GM19455 (cell line): ENCODE measurements around the gene AQR.

ENCODE experiments used
- ATAC-seq: cut with Tn5 transposase; IDR thresholded peaks from one replicate; pipeline ENCODE4 v1.9.1; 2021; ENCODE audit not compliant: unreplicated experiment

Gene AQR

DNA sequence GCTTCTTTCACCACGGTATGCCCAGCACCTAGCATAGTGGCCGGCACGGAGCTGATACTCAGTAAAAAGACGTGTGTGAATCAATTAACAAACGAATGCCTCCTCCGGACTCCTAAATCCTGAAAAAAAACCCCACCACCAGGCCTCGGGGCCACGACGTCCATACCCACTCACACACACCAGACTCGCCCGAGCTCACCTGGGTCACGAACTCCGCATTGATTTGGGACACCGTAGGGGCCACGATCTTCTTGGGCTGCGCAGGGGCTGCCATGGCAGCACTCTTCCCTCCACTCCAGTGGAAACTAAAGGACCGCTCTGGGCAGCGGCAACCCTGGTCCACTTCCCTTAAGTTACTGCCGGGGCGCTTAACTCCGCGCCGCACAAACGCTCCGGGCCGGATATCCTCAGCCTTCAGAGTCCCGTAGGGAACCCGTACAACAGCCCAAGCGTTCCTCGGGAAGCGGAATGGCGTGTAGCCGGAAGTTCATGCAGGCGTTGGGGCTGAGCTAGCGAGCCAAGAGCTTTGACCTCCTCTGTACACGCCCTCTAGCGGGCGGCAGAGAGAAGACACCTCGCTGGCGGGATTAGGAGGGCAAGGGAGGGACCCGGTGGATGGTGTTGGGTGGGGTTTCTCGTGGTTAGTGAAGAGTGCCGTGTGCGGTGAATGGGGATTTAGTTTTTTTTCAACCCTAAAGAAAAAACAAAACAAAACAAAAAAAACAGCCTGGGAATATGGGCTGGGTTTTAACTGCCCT is at the start of gene AQR:
AQR (minus strand) TSS at position 403 of the 758 bp plus-strand sequence; CDS start at position 274, 129 bp downstream.
- ATAC-seq = peak; percentile 95

DNA sequence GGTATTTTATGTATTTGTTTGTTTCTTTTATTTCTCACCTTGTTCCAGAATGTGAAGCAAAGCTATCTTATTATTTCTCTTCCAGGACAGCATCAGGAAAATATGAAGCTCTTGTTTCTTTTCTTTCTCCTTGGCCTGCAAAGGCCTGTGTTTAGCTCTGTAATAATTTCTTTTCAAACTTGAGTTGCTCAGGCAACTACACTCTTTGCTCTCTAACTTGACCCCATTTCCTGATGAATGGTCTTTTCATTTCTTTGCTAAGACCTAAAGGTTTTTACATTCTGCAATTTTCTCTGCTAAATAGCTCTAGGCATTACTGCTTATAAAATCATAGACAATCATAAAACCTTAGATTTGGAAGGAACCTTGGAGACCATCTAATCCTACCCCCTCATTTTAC is 44.7 kb upstream of the AQR start:
- no peak for ATAC-seq

DNA sequence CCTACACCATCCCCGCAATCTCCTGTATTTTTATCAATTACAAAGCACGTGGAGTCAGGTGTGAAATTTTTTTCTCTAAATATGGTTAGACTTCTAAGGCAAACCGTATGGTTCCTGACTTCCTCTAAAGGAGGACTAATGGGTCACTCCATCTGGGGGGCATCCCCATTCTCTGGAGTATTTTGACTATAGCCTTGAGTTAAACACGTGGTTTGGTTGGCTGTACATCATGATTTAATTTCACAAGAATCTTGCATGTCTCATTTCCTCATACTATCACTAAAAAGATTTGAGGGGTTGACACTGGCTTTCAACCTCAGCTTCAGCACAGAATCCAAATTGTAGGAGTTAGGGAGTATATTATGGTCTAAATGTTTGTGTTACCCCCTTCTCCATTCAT is 43.8 kb upstream of the AQR start:
- ATAC-seq = no peak

DNA sequence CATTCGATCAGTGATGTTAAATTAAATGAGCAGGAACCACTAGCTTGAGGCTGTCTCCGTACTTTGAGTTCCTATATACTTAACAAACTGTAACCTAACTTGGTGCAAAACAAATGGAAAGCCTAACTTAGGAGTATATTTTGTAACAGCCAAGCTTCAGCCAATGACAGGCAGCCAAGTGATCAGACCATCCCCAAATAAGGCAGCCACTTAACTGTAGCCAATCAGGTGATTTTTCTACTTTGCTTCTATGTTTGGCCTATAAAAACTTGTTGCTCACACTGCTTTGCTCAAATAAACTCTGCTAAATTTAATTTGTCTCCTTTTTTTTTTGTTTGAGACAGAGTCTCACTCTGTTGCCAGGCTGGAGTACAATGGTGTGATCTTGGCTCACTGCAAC is 37.9 kb upstream of the AQR start:
- ATAC-seq = no peak

DNA sequence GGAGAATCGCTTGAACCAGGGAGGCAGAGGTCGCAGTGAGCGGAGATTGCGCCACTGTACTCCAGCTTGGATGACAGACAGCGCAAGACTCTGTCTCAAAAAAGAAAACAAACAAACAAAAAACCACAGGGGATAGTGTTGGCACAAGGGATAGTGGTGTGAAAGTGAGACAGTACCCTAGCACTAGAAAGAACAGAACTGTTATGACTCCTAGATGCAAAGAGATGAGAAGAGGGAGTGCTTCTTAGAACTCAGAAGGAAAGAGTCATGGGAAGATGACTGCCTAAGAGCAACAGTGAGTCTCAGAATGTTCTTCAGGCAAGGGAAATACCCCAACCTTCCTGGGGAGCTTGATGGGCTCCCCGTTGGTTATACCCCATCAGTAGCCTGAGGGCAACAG is 36.4 kb upstream of the AQR start:
- ATAC-seq = no peak

DNA sequence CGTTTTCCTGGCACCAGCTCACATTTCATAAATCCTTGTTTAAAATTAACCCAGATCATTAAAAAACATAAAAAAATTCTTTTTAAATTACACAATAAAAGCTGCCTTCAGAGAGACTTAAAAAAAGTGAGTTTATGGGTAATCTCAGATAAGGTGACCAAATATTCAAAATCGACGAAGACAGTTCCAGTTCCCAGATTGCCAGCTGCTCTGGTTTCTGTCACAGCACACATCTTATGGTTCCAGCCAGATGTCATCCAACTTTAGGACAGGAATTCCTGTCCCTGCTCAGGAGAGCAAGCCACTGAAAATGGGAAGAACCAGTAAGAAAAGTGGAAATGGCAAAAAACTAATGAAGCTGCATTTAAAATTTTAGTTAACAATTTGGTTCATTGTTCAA is 34.4 kb upstream of the AQR start:
- no peak for ATAC-seq

DNA sequence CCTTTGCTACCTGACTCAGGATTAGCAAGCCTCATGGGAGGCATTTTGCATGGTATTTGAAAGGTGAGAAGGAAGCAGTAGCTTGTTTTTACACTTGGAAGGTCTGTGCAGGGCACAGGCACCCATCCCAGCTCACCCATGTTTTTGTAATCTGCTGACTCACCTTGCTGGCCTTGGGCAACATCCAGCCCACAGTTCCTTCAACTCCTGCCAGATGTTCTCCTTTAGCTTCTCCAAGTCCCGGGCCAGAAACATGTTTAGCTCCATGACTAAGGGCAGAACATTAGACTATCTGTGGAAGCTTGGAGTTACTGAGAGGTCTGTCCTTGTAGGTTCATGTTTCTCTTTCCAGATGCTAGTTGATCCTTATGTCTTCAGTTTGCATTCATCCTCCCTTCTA is 31.0 kb upstream of the AQR start:
- no peak for ATAC-seq

DNA sequence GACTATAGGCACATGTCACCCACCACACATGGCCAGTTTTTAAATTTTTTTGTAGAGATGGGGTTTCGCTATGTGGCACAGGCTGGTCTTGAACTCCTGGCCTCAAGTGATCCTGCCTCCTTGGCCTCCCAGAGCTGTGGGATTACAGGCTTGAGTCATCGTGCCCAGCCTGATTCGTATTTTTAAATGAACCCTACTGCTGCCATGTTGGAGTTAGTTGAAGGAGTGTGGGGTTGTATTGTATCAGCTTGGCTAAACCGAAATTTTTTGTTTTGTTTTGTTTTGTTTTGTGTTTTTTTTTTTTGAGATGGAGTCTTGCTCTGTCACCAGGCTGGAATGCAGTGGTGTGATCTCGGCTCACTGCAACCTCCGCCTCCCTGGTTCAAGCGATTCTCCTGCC is 30.4 kb upstream of the AQR start:
- no peak for ATAC-seq

DNA sequence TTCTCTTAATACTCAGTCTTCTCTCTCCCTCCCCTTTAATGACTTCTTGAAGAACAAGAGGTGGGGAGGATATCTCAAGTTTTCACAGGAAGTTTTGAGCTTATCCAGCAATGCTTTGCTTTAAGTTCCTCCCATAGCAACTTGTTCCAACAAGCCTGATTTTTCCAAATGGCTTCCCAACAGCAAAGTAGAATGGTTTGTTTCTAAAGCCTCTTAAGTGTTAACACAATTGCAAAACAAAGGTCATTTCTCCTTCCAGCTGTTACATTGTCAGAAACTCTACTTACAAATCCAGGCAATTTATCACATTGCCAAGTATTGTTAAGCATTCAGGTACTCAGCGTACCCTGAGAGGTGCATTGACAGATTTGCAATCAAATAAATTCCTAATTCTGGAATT is 25.4 kb upstream of the AQR start:
- no peak for ATAC-seq

DNA sequence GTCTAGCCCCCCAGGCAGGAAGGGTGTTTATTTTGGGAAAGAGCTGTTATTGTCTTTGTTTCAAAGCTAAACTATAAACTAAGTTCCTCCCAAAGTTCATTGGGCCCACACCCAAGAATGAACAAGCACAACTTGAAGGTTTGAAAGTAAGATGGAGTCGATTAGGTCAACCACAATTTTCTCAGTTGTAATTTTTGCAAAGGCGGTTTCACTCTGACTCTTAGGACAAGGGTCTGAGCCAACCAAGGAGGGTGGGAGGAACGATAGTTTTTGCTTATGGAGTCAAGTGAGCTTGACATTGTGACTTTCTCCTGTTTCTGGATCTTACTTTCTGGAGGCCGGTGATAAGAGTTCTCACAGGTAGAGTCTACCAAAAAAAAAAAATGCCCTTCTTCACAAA is 24.3 kb upstream of the AQR start:
- peak; percentile 95 for ATAC-seq

DNA sequence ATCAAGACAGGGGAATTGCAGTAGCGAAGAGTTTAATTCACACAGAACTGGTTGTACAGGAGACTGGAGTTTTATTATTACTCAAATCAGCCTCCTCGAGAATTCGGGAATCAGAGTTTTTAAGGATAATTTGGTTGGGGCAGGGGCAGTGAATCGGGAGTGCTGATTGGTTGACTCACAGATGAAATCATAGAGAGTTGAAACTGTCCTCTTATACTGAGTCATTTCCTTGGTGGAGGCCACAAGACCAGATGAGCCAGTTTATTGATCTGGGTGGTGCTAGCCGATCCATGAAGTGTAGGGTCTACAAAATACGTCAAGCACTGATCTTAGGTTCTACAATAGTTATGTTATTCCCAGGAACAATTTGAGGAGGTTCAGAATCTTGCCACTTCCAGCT is 23.9 kb upstream of the AQR start:
- ATAC-seq = no peak

DNA sequence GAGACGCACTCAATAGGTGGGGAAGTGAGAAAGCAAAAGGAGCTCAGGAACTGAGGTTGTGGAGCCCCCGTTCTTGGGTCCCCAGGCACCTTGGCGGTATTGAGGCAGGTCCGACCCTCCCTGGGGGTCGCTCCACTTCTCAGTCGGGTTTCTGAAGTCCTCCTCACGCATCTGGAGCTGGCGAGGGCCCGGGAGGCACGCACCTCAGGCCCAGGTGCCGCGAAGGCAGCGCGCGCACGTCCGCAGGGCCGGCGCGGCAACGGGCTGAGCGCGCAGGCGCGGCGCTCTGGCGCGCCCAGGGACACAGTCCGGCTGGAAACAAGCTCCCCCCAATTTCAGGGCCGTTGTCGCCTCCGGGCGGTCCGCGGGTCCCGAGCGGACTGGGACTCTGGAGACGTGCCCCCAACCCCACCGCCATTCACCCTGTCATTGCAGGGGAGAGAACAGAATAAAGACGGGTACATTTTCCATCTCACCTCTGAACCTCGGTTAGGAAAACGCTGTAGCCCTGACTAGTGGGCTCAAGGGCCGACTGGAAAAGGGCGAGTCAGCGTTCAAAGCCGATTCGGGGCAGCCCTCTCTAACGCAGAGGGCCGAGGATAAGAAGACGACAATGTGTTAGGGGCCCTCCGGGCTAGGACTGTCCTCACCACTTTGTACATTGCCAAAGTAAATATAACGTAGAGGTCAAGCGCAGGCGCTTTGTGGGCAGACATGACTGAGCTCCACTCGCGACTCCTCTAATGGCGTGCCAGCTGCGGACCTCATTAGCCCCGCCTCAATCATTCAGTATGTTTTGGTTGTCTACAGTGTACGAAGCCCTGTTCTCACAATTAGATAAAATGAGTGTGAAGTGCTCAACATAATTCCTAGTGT is 18.7 kb upstream of the AQR start, which contains the start of gene ZNF770:
ZNF770 (minus strand) TSS at position 261 of the 876 bp plus-strand sequence. CDS start 4,853 bp downstream, outside the sequence.
- peak; percentile 74 for ATAC-seq

DNA sequence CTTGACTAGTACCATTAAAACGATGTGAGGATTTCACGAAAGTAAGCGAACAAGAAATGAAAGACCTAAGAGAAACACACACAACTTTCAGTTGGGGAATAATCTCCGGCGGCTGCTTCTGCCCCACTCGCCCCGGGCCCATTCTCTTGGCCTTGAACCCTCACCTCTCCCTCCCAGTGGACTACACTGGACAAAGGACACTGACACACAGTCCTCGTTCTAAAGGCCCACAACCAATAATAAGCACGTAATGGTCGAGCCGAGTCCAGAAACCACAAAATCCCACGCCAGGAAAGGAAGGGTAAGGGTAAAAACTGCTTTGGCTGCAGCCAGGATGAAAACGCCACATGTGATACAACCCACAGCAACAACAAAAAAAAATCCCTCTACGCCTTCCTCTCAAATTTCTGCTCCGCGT is 18.1 kb upstream of the AQR start:
- peak; percentile 1 for ATAC-seq

DNA sequence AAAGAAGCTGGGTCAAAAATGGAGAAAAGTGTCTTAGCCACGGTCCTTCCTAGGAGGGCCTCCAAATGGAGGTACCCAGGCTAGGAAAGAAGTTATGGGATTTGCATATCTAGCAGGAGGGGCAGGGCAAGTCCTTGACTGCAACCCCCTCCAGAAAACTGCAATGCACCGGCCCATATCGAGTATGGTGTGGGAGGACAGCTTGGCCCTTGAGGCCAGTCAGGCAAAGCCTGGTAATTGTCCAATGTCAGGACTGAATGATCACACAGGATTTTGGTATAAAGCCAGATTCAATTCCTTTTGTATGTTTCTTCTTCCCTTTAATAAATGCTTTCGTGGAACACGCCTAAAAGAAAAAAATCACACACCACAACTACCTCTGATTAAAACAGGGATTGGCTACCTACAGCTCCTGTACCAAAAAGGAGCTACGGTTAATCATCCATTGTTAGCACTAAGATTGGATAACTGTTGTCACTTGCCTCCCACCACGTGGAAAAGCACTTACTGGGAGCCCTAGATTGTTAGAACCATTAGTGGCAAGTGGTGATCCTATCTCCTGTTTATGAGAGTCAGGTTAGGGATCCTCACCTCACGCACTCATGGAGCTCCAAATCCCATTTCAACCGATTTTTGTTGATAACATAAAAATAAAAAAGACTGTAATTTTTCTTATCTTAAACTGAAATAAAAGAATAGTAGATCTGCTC is 17.4 kb upstream of the AQR start:
- no peak for ATAC-seq

DNA sequence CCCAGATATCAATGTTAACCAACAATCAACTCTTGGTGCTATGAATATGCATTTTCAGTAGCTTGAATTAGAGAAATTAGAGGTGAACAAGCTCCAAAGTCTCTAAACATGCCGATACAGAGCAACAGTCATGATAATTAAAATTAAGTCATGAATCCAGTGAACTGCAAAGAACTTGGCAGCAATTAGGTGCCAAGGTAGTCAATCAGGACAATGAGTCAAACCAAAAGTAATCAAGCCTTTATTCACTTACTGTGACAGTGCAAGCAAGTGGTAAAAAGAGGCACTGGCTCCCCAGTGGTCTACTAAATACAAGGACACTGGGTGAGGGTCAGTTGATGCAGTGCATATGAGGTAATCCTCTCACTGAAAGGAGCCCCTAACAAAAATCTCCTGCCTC is 16.8 kb upstream of the AQR start:
- ATAC-seq = no peak

DNA sequence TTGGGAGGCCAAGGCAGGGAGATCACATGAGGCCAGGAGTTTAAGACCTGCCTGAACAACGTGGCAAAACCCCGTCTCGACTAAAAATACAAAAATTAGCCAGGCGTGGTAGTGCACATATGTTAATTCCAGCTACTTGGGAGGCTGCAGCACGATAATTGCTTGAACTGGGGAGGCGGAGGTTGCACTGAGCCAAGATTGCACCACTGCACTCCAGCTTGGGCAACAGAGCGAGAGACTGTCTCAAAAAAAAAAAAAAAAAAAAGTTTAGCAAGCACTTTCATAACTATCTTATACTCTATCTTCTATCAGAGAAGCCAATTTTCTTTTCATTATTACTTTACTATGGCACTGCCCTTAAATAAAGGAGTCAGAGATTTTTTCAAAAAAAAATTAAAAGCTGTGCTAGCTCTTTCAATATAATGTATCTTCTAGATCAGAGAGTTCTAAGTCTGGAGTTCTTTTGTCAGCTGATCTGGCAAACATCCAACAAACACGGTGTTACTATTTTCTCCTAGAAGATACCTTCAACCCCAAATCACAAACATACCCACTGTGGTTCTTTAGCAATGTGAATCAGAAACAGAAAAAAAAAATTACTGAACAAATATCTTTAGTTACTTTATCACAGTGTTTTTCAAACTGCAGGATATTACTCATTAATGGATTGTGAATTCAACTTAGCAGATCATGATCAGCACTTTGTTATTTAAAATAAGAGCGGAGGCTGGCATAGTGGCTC is 15.5 kb upstream of the AQR start:
- ATAC-seq = no peak

DNA sequence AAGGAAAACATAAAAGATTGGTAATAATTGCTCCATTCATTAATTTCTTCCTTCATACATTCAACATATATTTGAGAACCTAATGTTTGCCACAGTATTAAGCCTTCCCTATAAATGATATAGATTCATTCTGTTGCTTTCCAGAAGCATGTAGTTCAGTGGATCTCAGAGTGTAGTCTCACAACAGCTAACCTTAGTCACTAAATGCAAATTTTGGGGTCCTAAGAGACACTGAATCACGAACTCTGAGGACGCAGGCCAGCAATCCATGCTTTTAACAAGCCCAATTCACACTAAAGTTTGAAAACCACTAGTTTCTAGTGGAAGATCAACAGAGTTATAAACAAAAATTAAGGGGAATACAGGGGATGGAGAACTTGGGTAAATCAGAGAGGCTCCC is 7.2 kb upstream of the AQR start:
- no peak for ATAC-seq

DNA sequence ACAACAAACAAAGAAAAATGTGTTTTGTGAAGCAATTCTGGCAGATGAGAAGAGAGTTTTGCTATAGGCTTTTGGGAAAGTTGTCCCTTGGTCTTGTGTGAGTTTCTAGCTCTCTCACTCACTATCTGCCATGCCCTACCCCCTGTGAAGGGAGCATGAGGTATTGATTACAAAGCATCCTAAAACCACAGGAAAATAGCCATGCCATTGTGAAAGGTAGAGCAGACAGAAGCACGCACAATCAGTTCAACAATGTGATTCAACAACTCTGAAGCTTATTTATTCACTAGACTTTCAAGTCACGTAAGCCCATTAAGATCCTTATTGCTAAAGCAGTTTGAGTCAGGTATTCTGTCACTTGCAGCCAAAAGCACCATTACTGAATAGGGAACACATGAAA is 6.5 kb upstream of the AQR start:
- ATAC-seq = no peak

DNA sequence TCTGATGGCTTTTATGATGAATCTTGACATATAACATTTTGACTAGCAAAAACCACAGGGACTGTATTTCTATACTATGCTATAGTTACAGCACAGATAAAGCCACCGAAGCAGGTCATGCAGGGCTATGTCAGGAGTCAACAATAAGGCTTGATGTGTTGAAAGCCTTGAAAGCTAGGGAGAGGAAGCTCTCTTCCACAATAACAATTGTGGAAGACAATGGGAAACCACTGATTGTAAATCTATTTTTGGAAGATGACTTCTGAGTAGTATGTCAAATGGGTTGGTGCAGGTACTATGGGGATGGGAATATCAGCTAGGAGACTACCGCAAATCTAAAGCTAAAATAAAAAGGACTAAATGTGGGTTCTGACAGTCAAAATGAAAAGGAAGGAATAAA is 4.0 kb upstream of the AQR start:
- no peak for ATAC-seq

DNA sequence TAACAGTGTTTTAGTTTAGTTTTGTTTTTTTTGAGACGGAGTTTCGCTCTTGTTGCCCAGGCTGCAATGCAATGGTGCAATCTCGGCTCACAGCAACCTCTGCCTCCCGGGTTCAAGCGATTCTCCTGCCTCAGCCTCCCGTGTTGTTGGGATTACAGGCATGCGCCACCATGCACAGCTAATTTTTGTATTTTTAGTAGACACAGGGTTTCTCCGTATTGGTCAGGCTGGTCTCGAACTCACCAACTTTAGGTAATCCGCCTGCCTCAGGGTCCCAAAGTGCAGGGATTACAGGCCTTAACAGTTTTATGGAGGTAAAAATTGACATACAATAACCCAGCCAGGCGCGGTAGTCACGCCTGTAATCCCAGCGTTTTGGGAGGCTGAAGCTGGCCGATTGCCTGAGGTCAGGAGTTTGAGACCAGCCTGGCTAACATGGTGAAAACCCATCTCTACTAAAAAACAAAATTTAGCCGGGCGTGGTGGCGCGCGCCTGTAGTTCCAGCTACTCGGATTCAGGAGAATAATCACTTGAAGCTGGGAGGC is 629 bp upstream of the AQR start:
- peak; percentile 7 for ATAC-seq

DNA sequence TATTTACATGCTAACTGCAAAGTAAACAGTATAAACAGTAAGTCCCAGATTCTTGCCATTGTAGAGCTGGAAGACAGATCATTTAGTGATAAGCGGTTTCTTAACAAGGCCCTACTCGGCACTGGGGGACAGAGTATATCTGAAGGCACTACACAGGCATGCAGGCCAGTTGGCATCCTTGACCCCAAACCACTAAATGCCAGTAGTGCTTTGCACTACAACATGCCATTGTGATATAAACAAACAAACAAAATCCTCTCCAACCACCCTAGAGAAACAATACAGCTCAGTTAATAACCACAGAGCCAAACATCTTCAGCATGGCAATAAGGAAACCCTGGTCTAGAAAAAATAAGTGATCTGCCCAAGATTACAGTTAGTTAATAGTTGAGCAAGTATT is 5.3 kb downstream of the AQR start:
- no peak for ATAC-seq
